Measurements from ENCODE around the gene KAT14.
"Not testable (repeated sequence)": the region's sequence is repeated elsewhere in the genome, so short reads cannot be mapped to it uniquely, and the experiment has no call there.

KAT14 gene

DNA sequence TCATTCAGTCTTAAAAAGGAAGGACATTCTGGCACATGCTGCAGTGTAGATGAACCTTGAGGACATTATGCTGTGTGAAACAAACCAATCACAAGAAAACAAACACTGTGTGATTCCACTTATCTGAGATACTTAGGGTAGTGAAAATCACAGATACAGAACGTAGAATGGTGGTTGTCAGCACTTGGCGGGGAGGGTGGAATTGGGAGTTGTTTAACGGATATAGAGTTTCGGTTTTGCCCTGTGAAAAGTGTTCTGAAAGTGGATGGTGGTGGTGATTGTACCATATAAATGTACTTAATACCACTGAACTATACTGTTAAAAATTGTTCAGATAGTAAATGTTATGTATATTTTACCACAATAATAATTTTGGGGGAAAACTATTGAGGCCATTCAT lies 18.4 kb downstream of the KAT14 start:
- DNase-seq, result no peak

DNA sequence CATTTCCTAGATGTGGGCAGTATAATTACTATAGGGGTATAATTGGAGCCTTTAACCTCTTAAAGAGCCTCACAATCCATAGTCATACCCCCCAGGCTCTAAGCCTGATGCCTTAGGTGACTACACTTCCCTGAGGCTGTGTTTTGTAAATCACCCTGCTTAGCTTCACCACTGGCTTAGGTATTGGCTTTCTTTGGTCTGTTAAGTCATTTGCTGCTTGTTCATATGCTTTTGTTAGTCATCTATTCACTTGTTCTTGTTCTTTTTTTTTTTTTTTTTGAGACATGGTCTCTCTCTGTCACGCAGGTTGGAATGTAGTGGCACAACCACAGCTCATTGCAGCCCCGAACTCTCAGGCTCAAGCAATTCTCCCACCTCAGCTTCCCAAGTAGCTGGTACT lies 26.7 kb downstream of the KAT14 start:
- DNase-seq, result no peak

DNA sequence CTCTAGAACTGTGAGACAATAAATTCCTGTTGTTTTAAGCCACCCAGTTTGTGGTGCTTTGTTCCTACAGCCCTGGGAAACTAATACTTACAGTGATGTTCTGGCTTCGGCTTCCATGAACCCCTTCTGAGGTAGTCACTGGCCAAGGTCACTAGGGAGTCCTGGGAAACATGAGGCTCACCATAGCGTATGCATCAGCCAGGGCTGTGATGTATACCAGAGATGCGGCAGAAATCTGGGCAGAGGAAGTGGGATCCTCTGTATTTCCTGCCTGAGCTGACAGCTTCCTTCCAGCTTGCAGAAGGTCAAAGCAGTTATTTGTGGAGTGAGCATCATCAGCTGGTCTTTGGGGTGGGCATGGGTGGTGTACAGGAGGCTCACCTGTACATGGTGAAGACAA lies 27.9 kb downstream of the KAT14 start:
- no peak for DNase-seq

DNA sequence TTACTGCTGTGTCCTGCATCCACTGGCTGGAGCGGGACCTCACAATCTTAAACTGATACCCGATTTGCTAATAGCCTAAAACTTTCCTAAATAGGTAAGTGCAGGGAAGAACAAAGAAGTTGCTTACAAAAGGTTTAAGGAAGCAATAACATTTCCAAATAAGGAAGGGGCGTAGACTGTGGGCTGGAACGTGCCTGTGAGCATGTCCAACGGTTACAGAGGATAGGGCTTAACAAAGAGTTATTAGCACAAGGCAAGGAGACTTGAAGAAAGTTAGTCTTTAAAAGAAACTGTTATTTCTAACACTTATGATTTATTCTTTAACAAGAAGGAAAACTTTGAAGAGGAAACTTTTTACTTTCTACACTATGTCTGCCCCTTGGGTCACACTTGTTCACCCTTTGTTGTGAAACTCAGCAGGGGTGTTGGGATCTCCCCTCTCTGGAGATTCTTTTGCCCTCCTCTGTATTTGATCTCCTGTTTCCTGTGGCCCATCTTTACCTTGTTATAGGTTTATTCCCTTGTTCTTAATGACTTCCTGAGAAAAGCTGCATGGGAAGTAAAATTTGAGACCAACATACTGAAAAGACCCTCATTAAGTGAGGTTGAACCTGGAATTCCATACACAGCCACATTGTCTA lies 28.7 kb downstream of the KAT14 start:
- DNase-seq, result no peak

DNA sequence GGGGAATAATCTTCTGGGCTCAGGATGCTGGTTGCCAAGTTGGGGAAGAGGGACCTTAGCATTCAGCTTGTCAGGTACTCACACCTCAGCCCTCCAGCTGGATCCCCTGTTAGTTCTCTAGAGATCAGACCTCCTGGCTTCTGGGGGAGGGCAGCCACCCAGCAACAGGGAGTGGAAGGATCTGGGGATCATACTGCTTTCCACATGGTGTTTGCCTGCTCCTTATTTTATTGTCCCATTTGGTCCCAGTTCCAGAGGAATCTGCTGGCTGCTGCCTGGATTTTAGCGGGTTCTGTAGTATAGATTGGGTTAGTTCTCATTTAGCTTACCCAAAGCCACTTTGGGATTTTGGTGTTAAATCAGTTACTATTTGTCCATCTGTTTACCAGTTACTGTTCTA lies 29.3 kb downstream of the KAT14 start:
- no peak for DNase-seq

DNA sequence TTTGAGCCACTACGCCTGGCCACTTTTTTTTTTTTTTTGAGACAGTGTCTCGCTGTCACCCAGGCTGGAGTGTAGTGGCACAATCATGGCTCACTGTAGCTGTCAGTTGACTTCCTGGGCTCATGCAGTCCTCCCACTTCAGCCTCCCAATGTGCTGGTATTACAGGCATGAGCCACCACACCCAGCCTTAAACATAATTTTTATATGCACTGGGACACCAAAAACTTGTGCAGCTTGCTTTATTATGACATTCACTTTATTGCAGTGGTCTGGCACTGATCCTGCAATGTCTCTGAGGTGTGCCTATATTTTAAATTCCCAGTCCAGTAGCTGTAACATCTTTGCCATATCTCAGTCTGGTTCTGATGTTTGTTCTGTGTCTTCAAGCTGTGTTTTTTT lies 34.7 kb downstream of the KAT14 start:
- DNase-seq, result no peak

DNA sequence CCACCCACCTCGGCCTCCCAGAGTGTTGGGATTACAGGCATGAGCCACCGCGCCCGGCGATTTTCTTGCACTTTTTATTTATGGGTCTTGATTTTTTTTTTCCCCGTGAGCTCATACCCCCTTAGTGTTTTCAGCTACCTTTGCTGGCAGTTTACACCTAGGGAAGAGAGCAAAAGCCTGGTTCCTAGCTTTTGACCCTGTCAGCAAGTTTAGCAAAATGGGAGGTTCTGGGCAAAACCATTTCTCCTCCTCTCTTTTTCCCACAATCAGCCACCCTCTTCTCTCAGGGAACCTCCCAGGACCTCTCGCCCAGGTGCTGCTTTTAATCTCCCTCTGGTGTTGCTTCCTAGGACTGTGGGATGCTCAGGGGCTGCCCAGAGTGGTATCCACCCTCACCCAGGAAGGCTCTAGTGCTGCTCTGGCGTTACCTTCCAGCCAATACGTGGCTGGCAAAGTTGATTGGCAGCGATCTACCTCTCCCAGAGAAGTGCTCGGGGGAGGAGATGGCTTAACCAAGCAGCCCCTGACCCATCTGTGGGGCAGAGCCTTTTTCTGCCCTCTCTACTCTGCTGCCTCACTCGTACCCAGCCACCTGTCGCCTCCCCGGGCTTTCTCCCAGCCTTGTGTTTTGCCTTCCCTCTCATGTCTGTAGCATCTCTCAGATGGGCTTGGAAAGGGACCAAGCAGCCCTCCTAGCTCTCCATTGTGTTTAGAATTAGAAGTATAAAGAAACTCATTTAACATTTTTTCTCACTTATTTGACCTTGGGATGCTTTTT lies 37.4 kb downstream of the KAT14 start:
- DNase-seq, result no peak

DNA sequence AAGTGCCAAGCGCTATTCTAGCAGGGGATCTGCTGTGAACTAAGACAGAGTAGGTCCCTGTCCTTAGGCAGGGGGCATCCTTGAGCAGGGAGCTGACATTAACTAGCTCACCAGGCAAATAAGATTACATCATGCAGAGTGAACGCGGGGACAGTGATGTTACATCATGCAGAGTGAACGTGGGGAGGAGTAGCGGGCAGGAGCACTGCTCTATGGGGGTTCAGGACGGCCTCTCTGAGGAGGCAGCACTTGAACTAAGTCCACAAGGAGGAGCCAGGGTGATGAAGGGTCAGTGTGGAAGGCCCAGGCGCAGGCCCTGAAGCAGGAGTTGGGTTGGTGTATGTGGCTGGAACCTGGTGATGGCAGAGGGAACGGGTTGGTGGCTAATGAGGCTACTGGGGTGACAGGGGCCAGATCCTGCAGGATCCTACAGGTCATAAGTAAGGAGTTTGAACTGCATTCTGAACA lies 38.7 kb downstream of the KAT14 start:
- no peak for DNase-seq

DNA sequence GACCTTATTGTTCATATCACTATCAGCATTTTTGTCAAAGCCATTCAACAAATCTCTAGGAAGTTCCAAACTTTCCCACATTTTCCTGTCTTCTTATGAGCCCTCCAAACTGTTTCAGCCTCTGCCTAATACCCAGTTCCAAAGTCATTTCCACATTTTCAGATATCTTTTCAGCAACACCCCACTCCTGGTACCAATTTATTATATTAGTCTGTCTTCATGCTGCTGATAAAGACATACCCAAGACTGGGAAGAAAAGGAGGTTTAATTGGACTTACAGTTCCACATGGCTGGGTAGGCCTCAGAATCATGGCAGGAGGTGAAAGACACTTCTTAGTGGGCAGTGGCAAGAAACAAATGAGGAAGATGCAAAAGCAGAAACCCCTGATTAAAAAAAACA lies 42.7 kb downstream of the KAT14 start:
- not testable (repeated sequence) for DNase-seq

DNA sequence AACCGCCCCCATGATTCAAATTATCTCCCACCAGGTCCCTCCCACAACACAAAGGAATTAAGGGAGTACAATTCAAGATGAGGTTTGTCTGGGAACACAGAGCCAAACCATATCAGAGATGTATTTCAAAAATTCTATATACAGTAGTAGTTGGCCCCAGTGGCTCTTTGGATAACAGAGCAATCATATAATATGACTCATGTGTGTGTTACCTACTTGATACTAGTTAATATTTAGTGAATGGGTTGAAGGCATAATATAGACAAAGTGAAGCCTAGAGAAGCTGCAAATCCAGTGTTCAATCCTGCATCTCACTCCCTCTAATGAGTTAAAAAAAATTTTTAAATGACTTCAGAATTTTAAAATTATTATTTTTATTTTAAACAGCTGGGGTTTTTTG lies 43.2 kb downstream of the KAT14 start:
- DNase-seq, result no peak

DNA sequence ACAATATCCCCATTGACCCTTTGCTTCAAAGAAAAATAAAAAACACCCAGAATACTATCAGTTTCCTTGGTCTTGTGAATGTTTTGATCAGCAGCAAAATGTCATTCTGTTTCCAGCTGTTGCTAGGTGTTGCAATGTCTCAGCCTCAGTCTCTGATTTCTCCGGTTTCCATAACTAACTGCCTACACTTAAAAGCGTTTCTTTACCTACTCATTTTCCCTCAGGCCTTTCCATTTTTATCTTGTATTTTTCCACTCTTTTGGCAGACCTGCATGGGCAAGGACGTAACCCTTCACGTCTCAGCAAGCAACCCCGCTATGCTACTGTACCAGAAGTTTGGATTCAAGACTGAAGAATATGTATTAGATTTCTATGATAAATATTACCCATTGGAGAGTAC lies 49.4 kb downstream of the KAT14 start:
- no peak for DNase-seq

DNA sequence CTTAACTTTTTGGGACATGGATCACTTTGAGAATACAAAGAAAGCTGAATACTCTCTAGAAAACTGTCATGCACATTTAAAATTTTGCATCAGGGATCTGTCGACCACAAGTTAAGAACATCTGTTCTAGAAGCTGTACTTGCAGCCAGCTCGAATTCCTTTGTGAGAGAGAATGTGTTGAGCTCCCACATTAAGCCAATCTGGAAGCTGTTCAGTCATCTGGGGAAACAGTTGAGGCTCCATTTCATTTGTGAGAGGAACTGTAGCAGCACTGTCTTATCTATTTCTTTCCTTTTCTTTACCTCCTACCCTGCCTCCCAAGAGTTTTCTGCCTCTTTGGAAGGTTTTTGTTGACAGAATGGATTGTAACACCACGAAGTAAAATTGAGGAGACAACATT lies 50.8 kb downstream of the KAT14 start:
- DNase-seq, result no peak

DNA sequence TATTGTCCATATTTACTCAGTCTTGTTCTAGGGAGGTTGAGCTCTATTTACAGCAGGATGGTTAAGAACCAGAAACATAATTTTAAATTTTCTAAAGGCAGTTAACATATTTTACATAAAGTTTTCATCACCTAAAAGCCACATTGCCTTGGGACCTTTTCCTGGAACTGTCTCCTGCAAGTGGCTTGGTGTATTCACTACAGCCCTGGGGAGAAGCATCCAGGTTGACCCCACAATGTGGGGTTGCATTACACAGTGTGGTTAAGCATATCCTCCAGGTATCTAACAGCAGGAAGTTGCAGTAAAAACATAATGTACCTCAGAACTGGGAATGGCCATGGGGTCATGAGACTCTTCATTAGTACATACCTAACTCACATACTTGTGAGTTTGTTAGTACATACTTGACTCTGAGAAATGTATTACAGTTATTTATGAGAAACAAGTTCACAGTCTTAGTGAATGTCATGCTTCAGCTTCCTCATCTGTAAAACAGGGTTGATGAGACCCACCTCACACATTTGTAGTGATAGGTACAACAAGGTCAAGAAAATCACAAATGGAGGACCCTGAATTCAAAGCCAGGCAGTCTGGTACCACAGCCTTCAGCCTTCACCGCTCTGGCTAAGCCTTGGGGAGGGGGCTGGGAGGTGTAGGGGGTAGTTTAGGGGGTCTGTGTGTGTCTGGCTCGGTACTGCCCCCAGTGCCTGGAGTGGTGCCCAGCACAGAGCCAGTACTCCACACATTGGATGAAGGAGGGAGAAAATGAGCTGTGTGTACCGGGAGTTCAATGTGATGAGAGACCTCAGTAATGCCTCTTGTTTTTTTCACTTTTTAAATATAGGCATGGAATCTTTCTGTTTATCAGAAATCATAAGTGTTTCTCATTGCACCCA lies 52.9 kb downstream of the KAT14 start:
- no peak for DNase-seq

DNA sequence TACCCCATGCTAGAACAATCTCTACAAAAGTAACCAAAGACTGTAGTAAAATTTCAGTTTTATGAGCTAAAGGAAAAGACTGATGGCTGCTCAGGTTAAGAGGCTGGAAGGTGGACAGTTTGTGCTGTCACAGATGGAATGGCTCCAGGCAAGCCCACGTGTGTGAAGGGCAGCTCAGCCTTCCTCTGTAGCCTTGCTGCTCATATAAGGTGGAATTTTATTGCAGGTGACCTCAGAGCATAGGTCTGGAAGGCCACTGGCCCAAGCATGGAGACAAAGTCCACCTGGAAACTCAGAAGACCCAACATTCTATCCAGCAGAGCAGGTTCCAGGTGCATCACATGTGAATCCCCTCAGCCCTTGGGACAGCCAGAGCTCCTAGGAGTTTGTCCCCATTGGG lies 53.6 kb downstream of the KAT14 start:
- no peak for DNase-seq

DNA sequence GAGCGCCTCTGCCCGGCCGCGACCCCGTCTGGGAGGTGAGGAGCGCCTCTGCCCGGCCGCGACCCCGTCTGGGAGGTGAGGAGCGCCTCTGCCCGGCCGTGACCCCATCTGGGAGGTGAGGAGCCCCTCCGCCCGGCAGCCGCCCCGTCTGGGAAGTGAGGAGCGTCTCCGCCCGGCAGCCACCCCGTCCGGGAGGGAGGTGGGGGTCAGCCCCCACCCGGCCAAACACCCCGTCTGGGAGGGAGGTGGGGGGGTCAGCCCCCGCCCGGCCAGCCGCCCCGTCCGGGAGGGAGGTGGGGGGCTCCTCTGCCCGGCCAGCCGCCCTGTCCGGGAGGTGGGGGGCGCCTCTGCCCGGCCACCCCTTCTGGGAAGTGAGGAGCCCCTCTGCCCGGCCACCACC lies 56.8 kb downstream of the KAT14 start:
- not testable (repeated sequence) for DNase-seq

DNA sequence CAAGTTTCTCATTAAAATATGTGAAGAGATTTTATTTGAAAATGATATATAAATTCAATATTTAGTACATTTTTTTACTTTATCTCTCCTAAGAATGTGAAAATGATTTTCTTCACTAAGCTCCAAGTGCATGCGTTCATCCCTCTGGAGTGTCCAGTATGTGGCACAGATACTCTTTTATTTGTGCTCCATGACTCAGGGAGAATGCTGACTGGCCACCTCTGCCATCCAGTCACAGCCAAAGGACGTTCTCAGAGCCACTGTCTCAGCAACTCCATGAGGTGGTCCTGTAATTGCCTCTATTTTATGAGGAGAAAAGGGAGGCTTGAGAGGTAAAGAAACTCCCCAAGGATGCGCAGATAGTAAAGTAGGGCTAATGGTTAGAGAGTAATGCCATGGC lies 58.3 kb downstream of the KAT14 start:
- no peak for DNase-seq

DNA sequence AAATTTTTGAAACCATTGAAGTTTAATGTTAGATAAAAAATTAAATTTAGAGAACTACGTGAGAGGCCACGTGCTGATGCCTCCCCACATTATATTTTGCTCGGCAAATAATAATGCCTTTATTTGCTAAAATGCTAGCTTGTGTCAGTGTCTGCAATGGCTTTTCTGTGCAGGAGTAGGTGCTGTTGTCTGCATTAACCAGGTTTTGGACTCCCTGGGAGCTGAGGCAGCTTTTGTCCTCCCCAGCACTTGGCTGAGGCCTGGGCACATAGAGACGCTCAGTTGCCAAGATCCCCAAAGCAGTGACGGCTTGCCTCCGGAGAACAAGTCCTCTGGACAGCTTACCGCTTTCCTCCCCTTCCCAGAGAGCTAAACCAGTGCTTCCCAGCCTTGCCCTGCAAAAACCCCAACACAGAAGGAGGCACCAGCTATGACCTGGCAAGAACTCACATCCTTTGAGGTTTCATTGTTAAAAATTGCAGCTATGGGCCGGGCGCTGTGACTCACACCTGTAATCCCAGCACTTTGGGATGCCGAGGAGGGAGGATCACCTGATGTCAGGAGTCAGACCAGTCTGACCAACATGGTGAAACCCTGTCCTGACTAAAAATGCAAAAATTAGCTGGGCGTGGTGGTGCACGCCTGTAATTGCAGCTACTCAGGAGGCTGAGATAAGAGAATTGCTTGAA lies 59.9 kb downstream of the KAT14 start:
- DNase-seq, result no peak

DNA sequence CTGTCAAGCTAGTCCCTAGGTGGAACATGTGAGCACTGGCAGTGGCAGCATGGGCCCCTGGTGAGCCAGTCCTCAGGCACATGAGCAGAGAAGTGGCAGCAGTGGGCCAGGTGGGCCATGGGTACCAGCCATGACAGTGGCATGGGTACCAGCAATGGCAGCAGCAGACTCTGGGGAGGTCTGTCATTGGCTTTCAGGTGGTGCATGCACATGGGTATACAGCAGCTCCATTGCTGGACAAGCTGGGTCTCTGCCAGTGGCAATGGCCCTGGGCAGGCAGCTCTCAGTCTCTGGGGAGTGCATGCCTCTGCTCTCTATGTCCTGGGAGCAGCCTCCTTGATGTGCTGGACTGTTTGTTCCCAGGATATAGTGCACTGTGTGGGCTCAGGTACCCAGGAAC lies 65.3 kb downstream of the KAT14 start:
- no peak for DNase-seq

DNA sequence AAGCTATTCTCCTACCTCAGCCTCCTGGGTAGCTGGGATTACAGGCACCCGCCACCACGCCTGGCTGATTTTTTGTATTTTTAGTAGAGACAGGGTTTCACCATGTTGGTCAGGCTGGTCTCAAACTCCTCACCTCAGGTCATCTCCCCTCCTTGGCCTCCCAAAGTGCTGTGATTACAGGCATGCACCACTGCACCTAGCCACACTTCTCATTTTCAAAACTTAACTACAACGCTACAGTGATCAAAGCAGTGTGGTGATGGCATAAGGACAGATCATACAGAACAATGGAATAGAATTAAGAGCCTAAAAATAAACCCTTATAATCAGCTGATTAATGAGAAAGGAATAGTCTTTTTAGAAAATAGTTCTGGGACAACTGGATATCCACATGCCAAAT lies 66.0 kb downstream of the KAT14 start:
- DNase-seq, result not testable (repeated sequence)

DNA sequence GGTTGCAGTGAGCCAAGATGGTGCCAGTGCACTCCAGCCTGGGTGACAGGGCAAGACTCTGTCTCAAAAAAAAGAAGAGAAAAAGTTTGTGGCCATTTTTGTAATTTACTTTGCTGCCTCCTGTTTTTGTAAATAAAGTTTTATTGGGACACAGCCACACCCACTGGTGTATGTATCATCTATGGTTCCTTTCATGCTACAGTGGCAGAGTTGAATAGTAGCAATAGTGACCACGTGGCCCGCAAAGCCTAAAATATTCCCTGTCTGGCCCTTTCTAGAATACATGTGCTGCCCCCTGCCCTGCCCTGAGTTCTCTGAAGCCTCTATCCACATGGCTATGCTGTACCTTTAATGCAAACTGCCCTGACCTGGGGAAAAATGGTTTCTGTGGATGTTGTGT lies 75.3 kb downstream of the KAT14 start:
- no peak for DNase-seq

DNA sequence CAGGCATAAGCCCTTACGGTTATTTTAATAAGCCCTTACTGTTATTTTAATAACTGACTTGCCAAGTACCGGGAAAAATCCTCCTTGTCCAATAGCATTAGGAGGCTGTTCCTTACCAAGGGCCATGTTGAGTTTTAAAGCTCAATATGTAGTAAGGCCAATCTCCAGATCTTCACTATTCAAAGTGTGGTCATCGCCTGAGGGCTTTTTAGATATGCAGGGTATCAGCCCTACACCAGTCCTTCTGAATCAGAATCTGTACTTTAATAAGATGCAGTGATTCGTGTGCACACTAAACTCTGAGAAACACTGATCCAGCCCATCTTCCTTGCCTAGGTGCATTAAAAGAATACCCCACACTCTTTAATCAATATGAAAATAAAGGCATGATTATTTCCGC lies 77.9 kb downstream of the KAT14 start:
- no peak for DNase-seq

DNA sequence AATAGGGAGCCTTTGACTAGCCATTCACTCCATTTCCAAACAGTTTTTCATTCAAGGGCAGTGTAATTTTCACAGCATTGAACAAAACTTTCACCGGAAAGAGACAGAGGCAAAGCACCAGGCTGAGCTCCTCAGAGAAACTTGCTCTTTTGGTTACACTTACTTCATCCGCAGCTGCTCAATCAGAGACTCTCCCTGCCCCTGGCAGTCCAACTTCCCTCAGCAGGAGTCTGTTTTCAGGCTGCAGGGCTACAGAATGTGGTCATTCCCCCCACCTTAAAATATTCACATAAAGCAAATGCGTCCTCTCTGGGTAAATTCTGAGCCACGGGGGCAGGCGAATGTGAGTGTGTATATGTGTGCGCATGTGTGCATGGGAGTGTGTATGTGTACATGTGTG lies 80.6 kb downstream of the KAT14 start:
- no peak for DNase-seq

DNA sequence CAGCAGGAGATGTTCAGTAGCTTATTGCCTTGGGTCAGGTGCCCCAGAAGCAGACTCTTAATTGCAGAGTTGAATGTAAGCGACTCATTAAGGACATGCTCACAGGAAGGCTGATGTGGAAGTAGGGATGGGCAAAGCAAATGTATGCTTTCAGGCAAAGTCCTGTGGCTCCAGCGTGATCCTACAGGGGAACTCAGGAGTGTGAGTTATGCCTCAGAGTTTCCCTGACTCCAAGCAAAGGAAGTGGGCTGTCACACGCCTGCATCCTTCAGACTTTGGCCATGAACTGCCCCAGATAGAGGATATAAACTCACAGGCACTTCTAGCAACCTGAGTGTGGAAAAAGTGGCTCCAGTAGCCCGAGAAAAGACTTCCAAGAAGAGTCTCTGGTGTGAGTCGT lies 85.7 kb downstream of the KAT14 start:
- no peak for DNase-seq

All from NCI-H524 treated with DMSO at 0.1 percent for 48 hours (cell line).